GM12873 (cell line): ENCODE results near the gene FOSL2.

Experiments used
- CTCF ChIP-seq: IDR thresholded peaks from 2 replicates; pipeline ENCODE4 v1.5.1; 2012; ENCODE audit warnings: low read depth, mild to moderate bottlenecking, moderate library complexity, low read length, control low read depth; ENCODE audit not compliant: insufficient read depth; ENCODE audit errors: missing control alignments

FOSL2 gene

GRCh38 chr2:28427741-28428415 lies 35.2 kb downstream of the FOSL2 start:
- no peak for TF ChIP-seq CTCF

- no peak for TF ChIP-seq CTCF
These were observed 35.8 kb downstream of the FOSL2 start for GRCh38 chr2:28428486-28428885.

- TF ChIP-seq CTCF = no peak
These were observed 37.1 kb downstream of the FOSL2 start for GRCh38 chr2:28429636-28430376.

- TF ChIP-seq CTCF = no peak
These were observed 37.7 kb downstream of the FOSL2 start for GRCh38 chr2:28430377-28430765.

GRCh38 chr2:28430788-28431418 lies 38.2 kb downstream of the FOSL2 start:
- no peak for TF ChIP-seq CTCF

GRCh38 chr2:28431741-28432140 lies 39.1 kb downstream of the FOSL2 start:
- TF ChIP-seq CTCF = no peak

GRCh38 chr2:28432362-28432761 lies 39.7 kb downstream of the FOSL2 start:
- TF ChIP-seq CTCF = no peak
